Fibroblast of the aortic adventitia (primary cell): ENCODE results near the gene SBF2. TPM values are rescaled to one million over a fixed set of nuclear protein-coding genes. Genes with fewer than 3 reads are reported as not detected.
"Not testable (repeated sequence)": the region's sequence is repeated elsewhere in the genome, so short reads cannot be mapped to it uniquely, and the experiment has no call there.

Experiments
- DNase-seq: peaks from one replicate; pipeline ENCODE4 v3.0.0-alpha.2; 2010; ENCODE audit warnings: low read depth
- H3K4me3 ChIP-seq: 2 replicates; pipeline ENCODE4 v1.5.1; 2011; ENCODE audit warnings: low read depth, mild to moderate bottlenecking, control low read depth, low read length, moderate library complexity
- total RNA-seq: library from RNA; depleted of rRNA; stranded (reverse); fragments of >200 nt; gene quantifications from 2 replicates; pipeline ENCODE4 v1.2.3, GENCODE V29; 2012; ENCODE audit warnings: low replicate concordance
- TF ChIP-seq, protein P1 (sequence below): IDR thresholded peaks from 2 replicates; pipeline ENCODE4 v1.5.1; 2011; ENCODE audit warnings: mild to moderate bottlenecking, low read length, control low read depth, inconsistent platforms; ENCODE audit not compliant: insufficient read depth

The SBF2 gene
- total RNA-seq, 1 donor = 65.3 TPM

DNA sequence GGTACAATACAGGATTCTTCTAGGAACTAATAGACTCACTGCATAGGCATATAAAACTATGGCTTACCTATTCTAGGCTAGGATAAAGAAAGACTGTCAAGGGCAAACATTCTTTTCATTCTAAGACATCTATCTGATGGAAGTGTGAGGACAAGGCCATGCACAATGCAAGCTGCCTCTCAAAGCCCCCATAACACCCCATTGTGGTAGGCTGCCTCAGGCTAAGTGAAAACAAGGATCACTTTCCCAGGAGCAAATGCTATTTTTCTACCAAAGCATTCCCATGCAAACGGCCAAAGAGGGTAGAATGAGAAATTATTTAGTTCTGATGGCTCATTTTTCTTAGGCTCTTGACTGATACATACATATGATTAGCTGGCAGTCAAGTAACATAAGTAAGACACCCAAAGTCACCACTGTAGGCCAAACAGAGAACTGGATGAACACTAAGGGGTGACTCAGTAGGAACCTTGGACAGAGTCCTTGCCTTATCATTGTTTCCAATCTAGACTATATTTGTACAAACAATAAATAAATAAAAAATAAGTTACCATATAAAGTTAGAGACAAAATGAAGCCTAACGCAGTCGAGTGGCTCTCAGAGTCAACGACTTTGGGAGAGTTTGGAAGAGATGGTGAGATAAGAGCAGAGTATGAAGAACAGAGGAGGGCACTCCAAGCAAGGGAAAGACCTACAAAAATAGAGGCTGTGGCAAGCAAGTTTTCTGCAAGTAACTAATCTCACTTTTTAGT lies 303.6 kb downstream of the SBF2 start:
- TF ChIP-seq, protein P1, sequence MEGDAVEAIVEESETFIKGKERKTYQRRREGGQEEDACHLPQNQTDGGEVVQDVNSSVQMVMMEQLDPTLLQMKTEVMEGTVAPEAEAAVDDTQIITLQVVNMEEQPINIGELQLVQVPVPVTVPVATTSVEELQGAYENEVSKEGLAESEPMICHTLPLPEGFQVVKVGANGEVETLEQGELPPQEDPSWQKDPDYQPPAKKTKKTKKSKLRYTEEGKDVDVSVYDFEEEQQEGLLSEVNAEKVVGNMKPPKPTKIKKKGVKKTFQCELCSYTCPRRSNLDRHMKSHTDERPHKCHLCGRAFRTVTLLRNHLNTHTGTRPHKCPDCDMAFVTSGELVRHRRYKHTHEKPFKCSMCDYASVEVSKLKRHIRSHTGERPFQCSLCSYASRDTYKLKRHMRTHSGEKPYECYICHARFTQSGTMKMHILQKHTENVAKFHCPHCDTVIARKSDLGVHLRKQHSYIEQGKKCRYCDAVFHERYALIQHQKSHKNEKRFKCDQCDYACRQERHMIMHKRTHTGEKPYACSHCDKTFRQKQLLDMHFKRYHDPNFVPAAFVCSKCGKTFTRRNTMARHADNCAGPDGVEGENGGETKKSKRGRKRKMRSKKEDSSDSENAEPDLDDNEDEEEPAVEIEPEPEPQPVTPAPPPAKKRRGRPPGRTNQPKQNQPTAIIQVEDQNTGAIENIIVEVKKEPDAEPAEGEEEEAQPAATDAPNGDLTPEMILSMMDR = peak; percentile 39
- peak; percentile 75 for DNase-seq
- no peak overlapping the region for H3K4me3 ChIP-seq

DNA sequence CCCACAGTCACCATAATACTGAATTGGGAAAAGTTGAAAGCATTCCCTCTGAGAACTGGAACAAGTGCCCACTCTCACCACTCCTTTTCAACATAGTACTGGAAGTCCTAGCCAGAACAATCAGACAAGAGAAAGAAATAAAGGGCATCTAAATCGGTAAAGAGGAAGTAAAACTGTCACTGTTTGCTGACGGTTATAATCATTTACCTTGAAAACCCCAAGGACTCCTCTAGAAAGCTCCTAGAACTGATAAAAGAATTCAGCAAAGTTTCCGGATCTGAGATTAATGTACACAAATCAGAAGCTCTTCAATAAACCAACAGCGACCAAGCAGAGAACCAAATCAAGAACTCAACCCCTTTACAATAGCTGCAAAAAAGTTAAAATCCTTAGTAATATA lies 306.7 kb downstream of the SBF2 start:
- H3K4me3 ChIP-seq, DNase-seq: not testable (repeated sequence)

DNA sequence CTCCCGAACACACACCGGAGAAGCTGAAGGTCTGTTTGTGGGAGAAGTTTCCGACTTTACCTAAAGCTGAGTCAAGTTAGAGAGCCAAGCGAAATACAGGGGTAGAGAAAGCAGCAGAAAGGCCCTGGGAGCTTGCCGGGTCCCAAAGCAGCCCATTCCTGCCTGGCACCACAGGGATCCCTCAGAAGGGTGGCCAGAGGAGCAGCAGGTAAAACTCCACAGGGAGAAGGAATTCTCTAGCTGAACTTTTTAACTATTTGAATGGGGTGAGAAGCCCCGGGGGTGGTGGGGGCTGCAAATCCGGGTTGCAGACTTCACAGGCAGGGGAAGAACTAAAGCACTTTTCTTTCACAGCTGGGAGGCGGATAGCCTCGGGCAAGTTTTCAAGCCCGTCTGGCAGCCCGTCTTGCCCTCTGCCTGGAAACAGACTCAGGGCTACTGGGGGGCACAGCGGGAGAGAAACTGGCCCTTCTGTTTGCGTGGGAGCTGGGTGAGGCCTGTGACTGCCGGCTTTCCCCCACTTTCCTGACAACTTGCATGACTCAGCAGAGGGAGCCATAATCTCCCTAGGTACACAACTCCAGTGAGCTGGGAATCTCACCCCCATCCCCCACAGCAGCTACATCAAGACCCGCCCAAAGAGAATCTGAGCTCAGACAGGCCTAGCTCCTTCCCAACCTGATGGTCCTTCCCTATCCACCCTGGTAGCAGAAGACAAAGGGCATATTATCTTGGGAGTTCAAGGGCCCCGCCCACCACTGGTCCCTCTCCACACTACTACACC lies 311.0 kb downstream of the SBF2 start:
- H3K4me3 ChIP-seq = no peak overlapping the region
- TF ChIP-seq, protein P1 = no peak
- DNase-seq = peak; percentile 19

DNA sequence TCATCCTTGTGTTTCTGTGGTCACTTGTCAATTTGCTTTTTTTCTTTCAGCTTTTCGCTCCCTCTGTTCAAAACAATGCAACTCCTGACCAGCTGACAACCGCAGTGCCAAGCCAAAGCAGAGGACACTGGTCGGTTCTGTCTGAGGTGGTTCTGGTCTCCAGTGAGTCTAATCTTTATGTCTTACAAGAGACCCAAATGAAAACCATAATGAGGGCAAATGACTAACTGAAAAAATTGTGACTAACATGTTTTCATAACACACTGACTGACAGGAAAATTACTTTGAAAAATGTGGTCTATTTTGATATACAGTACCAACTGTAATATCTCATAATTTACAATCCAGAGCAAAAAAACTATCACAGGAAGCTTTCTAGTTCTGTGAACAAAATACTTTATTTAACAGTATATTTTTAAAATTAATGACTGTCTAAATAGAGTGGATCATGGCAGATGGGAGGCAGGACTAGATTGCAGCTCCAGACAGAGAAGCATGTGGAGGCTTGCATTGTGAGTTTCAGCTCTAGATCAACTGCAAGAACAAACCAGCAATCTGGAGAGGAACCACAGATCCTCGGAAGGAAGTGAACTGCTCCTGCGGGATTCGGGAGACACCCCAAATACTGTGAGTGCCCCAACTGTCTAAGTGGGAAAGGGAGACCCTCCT lies 311.8 kb downstream of the SBF2 start:
- no peak overlapping the region for H3K4me3 ChIP-seq
- no peak for DNase-seq
- TF ChIP-seq, protein P1 = no peak

DNA sequence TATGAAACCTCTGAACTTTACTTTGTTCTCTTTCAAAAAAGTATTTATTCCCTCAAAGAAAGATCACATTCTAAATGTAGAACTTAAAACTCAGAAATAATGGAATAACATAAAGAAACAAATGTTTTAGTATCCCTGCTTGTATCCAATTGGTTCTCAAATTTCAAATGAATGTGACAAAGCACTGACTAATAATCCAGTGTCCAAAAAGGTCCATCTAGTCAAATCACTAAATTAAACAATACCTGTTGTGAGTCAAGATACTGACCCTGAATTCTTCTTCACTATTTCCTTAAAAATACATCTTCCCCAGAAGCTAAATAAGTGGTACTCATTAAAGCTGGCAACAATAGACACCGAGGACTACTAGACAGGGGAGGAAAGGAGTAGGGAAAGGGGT lies 313.1 kb downstream of the SBF2 start:
- no peak overlapping the region for H3K4me3 ChIP-seq
- TF ChIP-seq, protein P1 = no peak
- no peak for DNase-seq

DNA sequence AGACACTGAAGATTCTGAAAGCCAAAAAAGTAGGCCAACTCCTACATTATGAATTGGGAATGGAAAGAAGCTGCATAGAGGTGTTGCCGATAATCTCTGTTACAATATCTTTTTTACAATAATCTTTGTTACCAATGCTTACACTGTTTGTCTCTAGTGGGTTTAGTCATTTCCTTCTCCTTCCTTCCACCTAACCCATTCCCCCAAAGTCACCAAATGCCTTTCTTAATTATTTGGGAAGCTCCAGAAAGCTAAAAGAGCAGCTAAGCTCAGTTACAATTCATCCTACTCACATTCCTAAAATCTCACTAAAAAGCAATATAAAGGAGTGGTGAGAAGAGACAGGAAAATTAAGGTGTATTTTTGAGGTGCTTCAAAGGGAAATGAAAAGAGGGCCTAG lies 316.5 kb downstream of the SBF2 start:
- no peak overlapping the region for H3K4me3 ChIP-seq
- no peak for DNase-seq
- TF ChIP-seq, protein P1 = no peak

DNA sequence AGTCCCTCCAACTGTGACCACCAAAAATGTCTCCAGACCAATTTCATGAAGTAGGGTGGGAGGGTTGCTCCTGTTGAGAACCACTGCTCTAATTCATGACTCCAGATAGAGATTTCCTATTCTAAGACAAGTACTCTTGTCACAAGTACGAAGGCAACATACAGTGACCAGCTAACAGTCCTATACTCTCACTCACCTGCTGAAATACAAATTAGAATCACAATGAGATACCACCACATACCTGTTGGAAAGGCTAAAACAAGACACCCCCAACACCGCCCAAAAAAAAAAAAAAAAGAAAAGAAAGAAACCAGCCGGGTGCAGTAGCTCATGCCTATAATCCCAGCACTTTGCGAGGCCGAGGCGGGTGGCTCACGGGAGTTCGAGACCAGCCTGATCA lies 319.6 kb downstream of the SBF2 start:
- DNase-seq = no peak
- H3K4me3 ChIP-seq = no peak overlapping the region
- TF ChIP-seq, protein P1 = no peak
